ENCODE results near the gene SFXN3. TPM values are rescaled to one million over a fixed set of nuclear protein-coding genes. Genes with fewer than 3 reads are reported as not detected.
A peak's percentile ranks its signal among the peaks of the same experiment; 100 is the strongest.

SFXN3 gene
- total RNA-seq, 1 donor from 2014 or later = 13.4 TPM

DNA sequence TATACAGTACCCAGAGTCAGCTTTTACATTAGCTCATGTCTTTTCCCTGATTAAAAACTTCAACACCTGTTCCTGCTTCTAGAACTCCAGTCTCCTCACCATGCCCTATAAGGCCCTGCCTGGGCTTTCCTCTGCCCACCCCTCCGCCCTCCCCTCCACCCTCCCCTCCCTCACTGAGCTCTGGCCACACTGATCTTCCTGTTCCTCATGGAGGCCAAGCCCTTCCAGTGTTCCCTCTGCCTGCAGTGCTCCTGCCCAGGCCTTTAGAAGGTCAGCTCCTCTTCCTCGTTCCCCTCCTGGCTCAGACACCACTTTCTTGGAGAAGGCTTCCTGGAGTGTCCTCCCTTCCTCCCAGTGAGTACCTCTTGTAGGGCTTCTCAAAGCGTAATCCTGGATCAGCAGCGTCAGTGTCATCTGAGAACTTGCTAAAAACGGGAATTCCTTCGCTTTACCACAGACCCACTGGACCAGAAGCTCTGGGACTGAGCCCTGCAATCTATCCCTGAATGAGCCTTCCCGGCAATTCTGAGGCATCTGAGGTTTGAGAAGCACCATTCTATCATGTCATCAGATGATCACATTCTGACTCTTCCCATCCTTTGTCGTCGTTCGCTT, 3.8 kb upstream of the SFXN3 start:
- DNase-seq = no peak
- TF ChIP-seq, protein P1, sequence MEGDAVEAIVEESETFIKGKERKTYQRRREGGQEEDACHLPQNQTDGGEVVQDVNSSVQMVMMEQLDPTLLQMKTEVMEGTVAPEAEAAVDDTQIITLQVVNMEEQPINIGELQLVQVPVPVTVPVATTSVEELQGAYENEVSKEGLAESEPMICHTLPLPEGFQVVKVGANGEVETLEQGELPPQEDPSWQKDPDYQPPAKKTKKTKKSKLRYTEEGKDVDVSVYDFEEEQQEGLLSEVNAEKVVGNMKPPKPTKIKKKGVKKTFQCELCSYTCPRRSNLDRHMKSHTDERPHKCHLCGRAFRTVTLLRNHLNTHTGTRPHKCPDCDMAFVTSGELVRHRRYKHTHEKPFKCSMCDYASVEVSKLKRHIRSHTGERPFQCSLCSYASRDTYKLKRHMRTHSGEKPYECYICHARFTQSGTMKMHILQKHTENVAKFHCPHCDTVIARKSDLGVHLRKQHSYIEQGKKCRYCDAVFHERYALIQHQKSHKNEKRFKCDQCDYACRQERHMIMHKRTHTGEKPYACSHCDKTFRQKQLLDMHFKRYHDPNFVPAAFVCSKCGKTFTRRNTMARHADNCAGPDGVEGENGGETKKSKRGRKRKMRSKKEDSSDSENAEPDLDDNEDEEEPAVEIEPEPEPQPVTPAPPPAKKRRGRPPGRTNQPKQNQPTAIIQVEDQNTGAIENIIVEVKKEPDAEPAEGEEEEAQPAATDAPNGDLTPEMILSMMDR (IDR thresholded peaks at IDR 0.05; ENCODE audit: borderline replicate concordance) = no peak
- peaks cover 3% of the 10 kb centered on the region for H3K27me3 ChIP-seq (ENCODE audit: low read depth)
- H3K4me3 ChIP-seq = no peak overlapping the region
- no peak overlapping the region for H3K27ac ChIP-seq (replicated peaks)
- peaks cover 21% of the 10 kb centered on the region for H3K4me1 ChIP-seq
- intact Hi-C loops (cut with micrococcal nuclease) = no loop called here
- no peaks in the 10 kb centered on the region for H3K36me3 ChIP-seq
- H3K9me3 ChIP-seq (replicated peaks) = no peaks in the 10 kb centered on the region

DNA sequence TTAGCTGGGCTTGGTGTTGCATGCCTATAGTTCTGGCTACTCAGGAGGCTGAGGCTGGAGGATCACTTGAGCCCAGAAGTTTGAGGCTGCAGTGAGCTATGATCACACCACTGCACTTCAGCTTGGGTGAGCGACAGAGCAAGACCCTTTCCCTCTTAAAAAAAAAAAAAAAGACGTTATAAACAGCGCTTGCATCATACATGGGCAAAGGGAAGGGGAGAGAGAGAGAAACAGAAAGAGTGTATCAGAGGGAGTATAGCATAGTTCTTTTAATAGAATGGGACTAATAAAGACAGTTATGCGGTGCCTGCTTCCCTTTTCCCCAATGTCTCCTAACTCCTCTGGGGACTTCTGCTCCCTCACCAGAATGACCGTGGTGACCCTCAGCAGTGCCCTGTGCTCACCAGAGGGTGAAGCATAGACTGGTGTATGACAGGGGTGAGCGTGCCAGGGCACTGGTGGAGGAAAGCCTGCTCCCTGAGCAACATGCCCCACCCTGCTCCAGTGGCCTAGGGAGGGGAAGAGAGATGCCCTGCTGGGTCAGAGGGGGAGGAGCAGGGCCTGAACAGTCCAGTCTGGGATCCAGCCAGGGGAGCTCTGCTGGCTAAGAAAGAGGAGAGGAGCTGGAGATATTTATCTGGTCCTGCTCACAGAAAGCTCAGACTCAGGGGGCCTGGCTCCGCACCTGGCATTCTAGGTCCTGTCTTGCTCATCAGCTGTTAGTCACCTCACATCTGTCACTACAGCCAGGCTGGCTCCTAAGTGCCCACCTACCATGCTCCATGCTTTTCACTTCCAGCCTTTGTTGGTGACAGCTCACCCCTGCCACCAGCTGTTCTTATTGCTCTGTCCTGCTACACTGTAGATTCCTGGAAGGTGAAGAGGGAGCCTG, 2.3 kb upstream of the SFXN3 start:
- TF ChIP-seq, protein P1 (IDR thresholded peaks at IDR 0.05; ENCODE audit: borderline replicate concordance) = no peak
- no peak for DNase-seq
- Histone ChIP-seq H3K27ac (replicated peaks) (no peak overlapping the region), H3K4me3 (no peak overlapping the region), H3K27me3 (ENCODE audit: low read depth) (peaks cover 3% of the 10 kb centered on the region), H3K9me3 (replicated peaks) (no peaks in the 10 kb centered on the region), H3K4me1 (peaks cover 36% of the 10 kb centered on the region), H3K36me3 (no peaks in the 10 kb centered on the region)
- intact Hi-C loops (cut with micrococcal nuclease) = no loop called here

DNA sequence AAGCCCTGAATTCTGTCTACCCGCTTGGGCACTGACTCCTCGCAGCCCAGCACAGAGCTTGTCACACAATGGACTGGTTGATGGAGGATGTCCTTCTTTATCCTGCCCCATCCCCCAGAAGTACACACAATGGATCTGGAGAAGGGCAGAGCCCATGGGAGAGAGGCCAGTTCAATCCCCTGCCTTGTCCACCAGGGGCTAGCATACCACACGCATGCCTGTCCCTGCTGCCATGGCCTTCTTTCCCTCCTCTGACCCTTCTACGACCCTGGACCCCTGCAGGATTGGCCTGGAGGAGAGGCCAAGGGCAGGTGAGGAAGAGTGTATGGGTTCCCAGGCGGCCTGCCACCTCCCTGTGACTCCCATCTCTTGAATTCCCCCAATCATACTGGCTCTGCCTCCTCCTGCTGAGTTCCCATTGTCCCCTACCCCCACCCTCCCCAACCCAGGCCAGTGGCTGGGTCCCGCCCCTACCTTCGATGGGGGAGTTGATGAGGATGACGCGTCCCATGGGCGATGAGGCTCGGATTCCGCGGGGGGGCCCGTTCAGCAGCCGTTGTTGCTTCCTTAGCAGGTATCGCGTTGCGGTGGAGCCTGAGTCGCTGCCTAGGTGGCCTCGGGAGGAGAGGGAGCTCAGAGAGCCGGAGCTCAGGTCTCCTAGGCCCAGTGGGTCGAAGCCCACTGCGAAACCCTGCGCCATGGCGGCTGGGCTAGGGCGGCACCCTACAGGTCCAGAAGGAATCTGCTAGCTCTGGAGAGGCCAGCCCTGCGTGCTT, 1.3 kb upstream of the SFXN3 start:
- Histone ChIP-seq H3K36me3 (peaks cover 3% of the 10 kb centered on the region), H3K27ac (replicated peaks) (no peak overlapping the region), H3K4me1 (peaks cover 40% of the 10 kb centered on the region), H3K4me3 (no peak overlapping the region), H3K27me3 (ENCODE audit: low read depth) (peaks cover 3% of the 10 kb centered on the region), H3K9me3 (replicated peaks) (no peaks in the 10 kb centered on the region)
- DNase-seq = no peak
- intact Hi-C loops (cut with micrococcal nuclease) = no loop called here
- TF ChIP-seq, protein P1 (IDR thresholded peaks at IDR 0.05; ENCODE audit: borderline replicate concordance) = no peak

DNA sequence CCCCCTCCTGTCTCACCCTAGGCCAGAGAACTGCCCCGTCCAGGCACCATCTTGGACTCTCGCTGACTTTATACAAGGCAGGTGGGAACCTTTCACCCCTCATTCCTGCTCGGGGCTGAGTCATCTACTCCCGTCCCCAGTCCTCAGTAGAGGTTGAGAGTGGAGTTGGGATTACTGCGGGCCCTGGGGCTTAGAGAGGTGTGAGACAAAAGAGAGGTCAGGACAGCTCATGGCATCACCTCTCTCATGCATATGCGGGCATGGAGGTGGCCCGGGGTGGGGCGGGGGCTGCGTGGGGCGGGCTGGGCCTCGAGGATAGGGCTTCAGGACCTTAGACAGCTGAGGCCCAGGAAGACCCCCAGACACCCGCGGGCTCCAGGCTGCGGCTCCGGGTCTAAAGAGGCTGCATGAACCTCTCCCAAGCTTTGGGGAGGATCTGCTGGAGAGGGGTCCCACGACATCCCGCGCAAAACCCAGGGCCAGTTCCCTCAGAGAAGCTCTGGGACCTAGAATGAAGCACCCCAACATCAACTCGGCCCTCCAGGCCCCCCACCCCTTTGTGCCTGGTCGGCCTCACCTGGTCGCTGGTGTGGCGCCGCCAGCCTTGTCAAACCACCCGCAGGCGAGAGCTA, 422 bp upstream of the SFXN3 start:
- TF ChIP-seq, protein P1 (IDR thresholded peaks at IDR 0.05; ENCODE audit: borderline replicate concordance) = no peak
- peaks cover 40% of the 10 kb centered on the region for H3K4me1 ChIP-seq
- intact Hi-C loops (cut with micrococcal nuclease) = no loop called here
- H3K36me3 ChIP-seq = peaks cover 12% of the 10 kb centered on the region
- DNase-seq = no peak
- H3K27ac ChIP-seq (replicated peaks) = peak overlapping the region; percentile 97
- H3K27me3 ChIP-seq (ENCODE audit: low read depth) = peaks cover 3% of the 10 kb centered on the region
- peak overlapping the region; percentile 94 for H3K4me3 ChIP-seq
- no peaks in the 10 kb centered on the region for H3K9me3 ChIP-seq (replicated peaks)
